ENCODE results near the gene IPP.

The IPP gene

DNA sequence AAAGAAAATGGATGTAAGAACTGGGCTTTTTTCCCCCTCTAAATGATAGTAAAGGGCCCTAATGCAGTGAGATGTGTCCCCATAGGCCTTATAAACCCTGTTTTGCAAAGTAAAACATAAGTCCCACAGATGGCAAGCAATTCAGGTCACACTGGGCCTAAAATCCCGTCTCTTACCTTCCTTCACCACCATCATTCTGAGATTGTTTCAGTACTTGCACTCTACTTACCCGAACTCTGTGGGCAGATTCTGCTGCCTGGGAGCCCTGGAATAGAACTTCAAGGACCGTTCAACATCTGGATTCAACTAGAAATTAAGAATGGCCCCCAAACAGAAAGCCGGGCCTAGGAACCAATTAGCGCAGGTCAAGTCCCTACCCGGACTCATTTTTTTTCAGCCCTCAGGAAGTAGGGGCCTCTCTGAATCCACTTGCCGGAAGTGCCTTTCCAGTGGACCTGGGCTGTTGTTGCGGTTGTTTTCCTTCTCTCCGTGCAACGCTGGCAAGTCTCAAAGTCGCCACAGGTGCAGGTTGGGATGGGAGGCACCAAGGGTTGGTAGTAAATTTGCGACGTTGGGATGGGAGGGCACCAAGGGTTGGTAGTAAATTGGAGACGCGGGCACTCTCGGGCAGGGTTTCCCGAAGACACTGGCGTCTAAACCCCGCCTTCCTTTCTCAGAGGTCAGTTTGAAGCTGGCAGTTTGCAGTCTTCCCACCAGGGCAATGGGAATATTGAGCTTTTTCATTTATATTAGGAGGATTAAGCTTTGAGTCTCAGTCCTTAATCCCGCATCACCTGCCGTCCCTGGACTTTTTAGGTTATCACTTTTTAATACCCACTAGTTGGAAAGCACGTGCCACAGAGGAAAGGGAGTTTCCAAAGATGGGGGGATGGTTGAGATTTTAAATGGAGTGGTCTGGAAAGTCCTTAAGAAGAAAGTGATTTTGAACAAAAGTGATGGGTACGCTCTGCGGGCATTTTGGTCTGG lies 62.4 kb downstream of the IPP start, which contains the start of gene TMEM69:
TSS of gene TMEM69 (plus strand) at position 428 of the 987 bp plus-strand sequence. CDS start 2,888 bp downstream, outside the sequence.
- H3K4me3 ChIP-seq (ENCODE audit: low read depth, low read length), result peak within 1 kb of the TSS; percentile 98
- TF ChIP-seq, protein P1, sequence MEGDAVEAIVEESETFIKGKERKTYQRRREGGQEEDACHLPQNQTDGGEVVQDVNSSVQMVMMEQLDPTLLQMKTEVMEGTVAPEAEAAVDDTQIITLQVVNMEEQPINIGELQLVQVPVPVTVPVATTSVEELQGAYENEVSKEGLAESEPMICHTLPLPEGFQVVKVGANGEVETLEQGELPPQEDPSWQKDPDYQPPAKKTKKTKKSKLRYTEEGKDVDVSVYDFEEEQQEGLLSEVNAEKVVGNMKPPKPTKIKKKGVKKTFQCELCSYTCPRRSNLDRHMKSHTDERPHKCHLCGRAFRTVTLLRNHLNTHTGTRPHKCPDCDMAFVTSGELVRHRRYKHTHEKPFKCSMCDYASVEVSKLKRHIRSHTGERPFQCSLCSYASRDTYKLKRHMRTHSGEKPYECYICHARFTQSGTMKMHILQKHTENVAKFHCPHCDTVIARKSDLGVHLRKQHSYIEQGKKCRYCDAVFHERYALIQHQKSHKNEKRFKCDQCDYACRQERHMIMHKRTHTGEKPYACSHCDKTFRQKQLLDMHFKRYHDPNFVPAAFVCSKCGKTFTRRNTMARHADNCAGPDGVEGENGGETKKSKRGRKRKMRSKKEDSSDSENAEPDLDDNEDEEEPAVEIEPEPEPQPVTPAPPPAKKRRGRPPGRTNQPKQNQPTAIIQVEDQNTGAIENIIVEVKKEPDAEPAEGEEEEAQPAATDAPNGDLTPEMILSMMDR (conservative IDR thresholded peaks at IDR 0.05; ENCODE audit: low read depth, low read length), result peak; percentile 3
- DNase-seq (ENCODE audit: low read depth), result peak; percentile 95

DNA sequence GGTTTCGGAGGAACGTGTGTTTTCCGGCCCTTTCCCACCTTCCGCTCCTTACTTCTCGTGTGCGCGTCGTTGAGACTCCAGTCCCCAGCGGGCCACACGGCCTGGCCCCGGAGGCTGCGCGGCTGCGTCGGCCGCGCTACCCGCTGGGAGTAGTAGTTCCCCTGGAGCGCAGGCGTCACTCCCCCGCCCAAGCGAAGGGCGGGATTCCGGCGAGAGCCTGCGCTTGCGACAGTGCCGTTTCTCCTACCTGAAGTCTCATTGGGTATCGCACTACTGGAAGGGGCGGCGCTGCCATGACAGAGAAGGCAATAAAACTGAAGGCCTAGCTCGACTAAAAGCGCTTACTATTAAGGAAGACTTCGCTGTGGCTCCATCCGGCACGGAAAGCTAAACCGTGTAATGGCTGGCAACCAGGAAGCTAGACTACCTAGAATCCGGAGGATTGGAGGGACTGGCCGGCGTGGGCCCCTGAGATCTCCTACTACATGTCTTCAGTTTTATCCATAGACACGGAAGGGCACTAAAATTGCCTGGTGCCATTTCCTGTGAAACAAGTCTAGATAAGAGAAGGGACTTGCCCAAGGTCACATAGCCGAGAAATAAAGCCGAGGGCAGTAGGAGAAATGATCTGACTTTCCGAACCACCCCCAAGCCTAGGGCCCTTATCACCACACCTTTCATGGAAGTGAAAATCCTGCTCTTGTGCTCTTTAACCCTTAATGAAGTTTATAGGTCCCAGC lies 63.3 kb downstream of the IPP start:
- H3K4me3 ChIP-seq (ENCODE audit: low read depth, low read length), result peak overlapping the region; percentile 98
- DNase-seq (ENCODE audit: low read depth), result peak; percentile 99
- TF ChIP-seq, protein P1 (conservative IDR thresholded peaks at IDR 0.05; ENCODE audit: low read depth, low read length), result no peak

DNA sequence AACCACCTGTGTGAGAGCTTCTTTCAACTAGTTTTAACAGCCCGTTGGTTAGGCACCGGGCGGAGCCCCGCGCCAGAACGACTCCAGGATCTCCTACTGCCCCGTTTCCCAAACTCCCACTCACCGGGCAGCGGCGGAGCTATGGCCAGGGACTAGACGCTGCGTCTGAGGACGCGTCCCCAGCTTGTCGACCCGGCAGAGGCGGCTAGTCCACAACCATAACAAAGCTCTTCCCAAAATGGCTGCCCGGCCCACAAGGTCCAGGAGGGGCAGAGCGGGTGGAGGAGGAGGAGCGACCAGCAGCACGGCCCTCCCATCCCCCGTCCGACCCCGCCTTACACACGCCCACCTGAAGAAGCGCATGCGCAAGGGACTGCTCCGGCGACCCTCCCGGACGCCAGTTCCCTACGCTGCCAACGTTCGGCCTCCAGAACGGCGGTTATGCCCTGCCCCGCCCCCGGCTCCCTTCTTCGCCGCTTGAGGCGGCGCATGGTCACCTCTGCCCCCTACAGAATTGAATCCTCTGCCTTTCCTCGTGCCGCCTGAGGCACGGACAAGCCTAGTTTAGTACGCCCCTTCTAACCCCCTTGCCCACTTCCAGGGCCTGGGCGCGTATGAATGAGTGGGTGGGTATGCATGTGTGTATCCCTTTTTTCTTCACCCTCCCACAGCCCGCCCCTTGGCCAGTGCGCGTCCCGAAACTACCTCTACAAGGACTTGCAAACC lies 64.0 kb downstream of the IPP start, which contains the start of gene GPBP1L1:
TSS of gene GPBP1L1 (minus strand) at position 246 of the 726 bp plus-strand sequence. CDS start 27,446 bp downstream, outside the sequence.
- DNase-seq (ENCODE audit: low read depth), result peak; percentile 99
- TF ChIP-seq, protein P1 (conservative IDR thresholded peaks at IDR 0.05; ENCODE audit: low read depth, low read length), result no peak
- H3K4me3 ChIP-seq (ENCODE audit: low read depth, low read length), result peak within 1 kb of the TSS; percentile 98

DNA sequence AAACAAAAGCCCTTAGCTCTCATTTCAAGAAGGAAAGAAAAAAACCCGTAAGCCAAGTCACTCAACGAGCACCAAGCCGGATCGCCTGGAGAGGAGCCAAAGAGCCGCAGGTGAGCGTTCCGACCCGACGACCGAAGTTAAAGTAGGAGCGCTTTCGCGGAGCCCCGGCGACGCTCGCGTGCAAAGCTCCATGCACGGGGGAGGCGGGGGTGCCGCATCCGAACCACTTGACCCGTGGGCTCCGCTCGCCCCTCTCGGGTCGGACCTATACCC lies 64.5 kb downstream of the IPP start:
- H3K4me3 ChIP-seq (ENCODE audit: low read depth, low read length), result peak overlapping the region; percentile 98
- DNase-seq (ENCODE audit: low read depth), result peak; percentile 26
- TF ChIP-seq, protein P1 (conservative IDR thresholded peaks at IDR 0.05; ENCODE audit: low read depth, low read length), result no peak

DNA sequence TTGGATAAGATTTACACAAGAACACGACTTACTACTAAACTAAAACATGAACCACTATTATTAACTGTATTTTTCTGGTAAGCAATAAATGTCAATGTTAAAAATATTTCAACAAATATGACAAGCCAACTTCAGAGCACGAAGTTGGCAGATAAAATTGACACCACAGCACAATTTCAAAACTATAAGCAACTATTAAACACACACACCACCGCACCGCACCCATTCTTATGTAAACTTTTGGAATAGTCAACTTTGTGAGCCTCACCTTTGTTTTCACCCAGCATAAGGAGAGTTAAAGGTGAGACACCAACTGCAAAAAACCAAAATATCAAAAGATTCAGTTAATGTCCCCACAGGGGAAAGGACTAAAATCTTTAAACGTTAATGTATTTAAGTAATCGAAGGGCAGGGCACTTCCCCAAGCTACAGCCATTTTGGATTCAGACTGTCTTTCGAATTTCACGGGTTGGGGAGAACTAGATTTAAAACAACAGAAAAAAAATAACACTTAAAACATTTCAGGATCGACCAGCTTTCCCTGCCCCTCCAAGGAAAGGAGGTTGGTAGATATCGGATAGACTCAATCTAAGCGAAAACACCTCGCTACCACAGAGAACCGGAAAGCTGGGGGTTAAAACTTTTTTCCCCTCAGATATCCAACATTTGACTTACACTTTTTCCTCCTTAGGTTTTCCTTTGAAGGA lies 65.0 kb downstream of the IPP start:
- H3K4me3 ChIP-seq (ENCODE audit: low read depth, low read length), result peak overlapping the region; percentile 98
- DNase-seq (ENCODE audit: low read depth), result peak; percentile 14
- TF ChIP-seq, protein P1 (conservative IDR thresholded peaks at IDR 0.05; ENCODE audit: low read depth, low read length), result no peak

DNA sequence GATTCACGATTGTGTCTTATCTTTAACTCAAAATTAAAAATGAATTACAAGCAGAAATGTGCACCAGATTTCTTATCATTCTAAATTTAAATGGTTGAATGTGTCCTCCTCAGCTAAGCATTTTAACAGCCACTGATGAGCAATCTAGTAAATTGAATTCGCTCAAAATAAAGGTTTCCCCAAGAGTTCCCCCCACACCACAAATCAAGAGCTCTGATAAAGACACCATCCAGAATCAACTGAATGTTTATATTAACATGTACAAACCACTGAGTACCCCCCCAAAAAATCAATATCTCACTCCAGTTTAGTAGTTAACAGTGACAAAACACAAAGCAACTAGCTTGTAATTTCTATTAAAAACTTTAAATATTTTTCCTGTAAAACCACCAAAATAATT lies 66.1 kb downstream of the IPP start:
- TF ChIP-seq, protein P1 (conservative IDR thresholded peaks at IDR 0.05; ENCODE audit: low read depth, low read length), result no peak
- H3K4me3 ChIP-seq (ENCODE audit: low read depth, low read length), result peak overlapping the region; percentile 98
- no peak for DNase-seq (ENCODE audit: low read depth)
